Ovary (tissue), 9 donors: Measurements from ENCODE around the gene ING1. TPM values are rescaled to one million over a fixed set of nuclear protein-coding genes. Genes with fewer than 3 reads are reported as not detected.

Source experiments
- DNase-seq, 5 donors: peaks; one replicate each; pipeline ENCODE4 v3.0.0-alpha.2; 2019 to 2020
- H3K27ac ChIP-seq, 2 donors: fragments of 200-600 bp; one replicate each; pipeline versions ENCODE4 v1.5.1 to v1.8.0; 2019 to 2022
- H3K27me3 ChIP-seq: fragments of 200-600 bp; one replicate; pipeline ENCODE4 v1.8.0; 2022
- H3K36me3 ChIP-seq: fragments of 200-600 bp; sonication (generic); one replicate; pipeline ENCODE4 v1.5.1; 2019
- H3K4me1 ChIP-seq: one replicate; pipeline ENCODE4 v1.8.1; 2013; ENCODE audit warnings: mild to moderate bottlenecking, moderate library complexity; ENCODE audit not compliant: insufficient read depth
- H3K4me3 ChIP-seq: fragments of 200-600 bp; sonication (generic); one replicate; pipeline ENCODE4 v1.5.1; 2017
- H3K9me3 ChIP-seq, 2 donors: fragments of 200-600 bp in 1 of 2; sonication (generic) in 1 of 2; one replicate each; pipeline versions ENCODE4 v1.5.1 to v1.8.1; 2013 to 2019; ENCODE audit warnings: mild to moderate bottlenecking in 1 of 2, moderate library complexity in 1 of 2
- CTCF ChIP-seq, 3 donors: fragments of 450-650 bp in 2 of 3; fragments of 200-600 bp in 1 of 3; IDR thresholded peaks; one replicate each; pipeline versions ENCODE4 v1.5.1 to v1.8.0; 2016 to 2022; ENCODE audit warnings: antibody characterized with exemption in 3 of 3, mild to moderate bottlenecking in 1 of 3
- EP300 ChIP-seq: sonication (generic); formaldehyde crosslinking; IDR thresholded peaks from one replicate; pipeline ENCODE4 v1.6.1; 2017; ENCODE audit warnings: antibody characterized with exemption
- POLR2A ChIP-seq: fragments of 450-650 bp; IDR thresholded peaks from one replicate; pipeline ENCODE4 v1.6.1; 2017; ENCODE audit warnings: antibody characterized with exemption, mild to moderate bottlenecking, moderate library complexity
- WGBS, 3 donors: extraction: QIAGEN DNeasy Blood & Tissue Kit in 1 of 3; methylation state at CpG; one replicate each; pipeline versions ENCODE4 v1.1.5 to v1.1.7; 2013 to 2017; 5-methylcytosine and 5-hydroxymethylcytosine counted together
- intact Hi-C, 4 donors: fragments of 100-400 bp; cut with DNase I; formaldehyde crosslinking; loops; one replicate each; pipeline versions ENCODE4 v1.11.0 to v1.15.1; 2022 to 2023
- polyA plus RNA-seq, 2 donors: library from polyadenylated mRNA; stranded (reverse); fragments of 200-250 nt in 1 of 2; fragments of 350-450 nt in 1 of 2; fragmentation: Illumina TruSeq in 1 of 2; extraction: RNeasy Lipid Tissue Mini Kit (QIAGEN cat#74804) in 1 of 2; gene quantifications; one replicate each; pipeline ENCODE4 v1.2.3, GENCODE V29; 2013 to 2014
- total RNA-seq, 7 donors: library from RNA; depleted of rRNA in 2 of 7; stranded (reverse); fragments of >200 nt in 2 of 7; fragmentation: NEBNext Ultra II Directional in 3 of 7; extraction: Animal tissue kit (Norgen Biotek cat#: 25700) in 3 of 7; gene quantifications; one replicate each; pipeline versions ENCODE4 v1.1.0 to v1.2.4, GENCODE V29; 2016 to 2023
- donor health status: DM: no; HTN: no; CAD: no; lungs with moderate emphysema.
- donor health status: DM: no; HTN: no; CAD: no.
- donor health status: Bipolar disorder and iron deficiency.
- donor health status: DM: yes; HTN: yes; CAD: no.
- donor health status: DM: no; HTN: no; CAD: no.
- donor health status: DM: yes; HTN: yes; CAD: no.

ING1 gene
- total and polyA plus RNA-seq, 9 donors, result 11.2 to 34.5 (median 19.1) TPM

- H3K27me3 ChIP-seq, result no peaks in the 10 kb centered on the region
- no peak for TF ChIP-seq CTCF (IDR thresholded peaks at IDR 0.05)
- TF ChIP-seq POLR2A, result no peak
- TF ChIP-seq EP300, result no peak
- intact Hi-C loops, result loop anchor here in 2 of 4 donors (10.0 kb wide), 2 partner anchors 61 to 71 kb away; no protein-coding TSS in a partner anchor
- H3K36me3 ChIP-seq, result no peaks in the 10 kb centered on the region
- WGBS, 3 donors, result 5 to 6% (median 5%) methylated on average over 12 of the region's 12 CpGs
- H3K27ac ChIP-seq, result peak overlapping the region in 1 of 2 donors; percentile 55
- no peak for DNase-seq
- H3K4me1 ChIP-seq, result peaks cover 10% of the 10 kb centered on the region
- no peaks in the 10 kb centered on the region for H3K9me3 ChIP-seq
- H3K4me3 ChIP-seq, result peak overlapping the region; percentile 74
Measured at GRCh38 chr13:110705356-110705825, 8.1 kb upstream of the ING1 start.

- H3K27ac ChIP-seq, result peak within 1 kb of the TSS in 1 of 2 donors; percentile 55
- peak within 1 kb of the TSS; percentile 74 for H3K4me3 ChIP-seq
- peak; percentile 92 to 96 (median 94) for DNase-seq
- WGBS, 3 donors, result 0 to 1% (median 0%) methylated on average over 52 to 80 of the region's 80 CpGs
- H3K4me1 ChIP-seq, result peaks cover 10% of the 10 kb centered on the region
- H3K9me3 ChIP-seq, result no peaks in the 10 kb centered on the region
- TF ChIP-seq POLR2A (peak; percentile 38), EP300 (no peak), CTCF (IDR thresholded peaks at IDR 0.05) (peak in 1 of 3 donors; percentile 41)
- no peaks in the 10 kb centered on the region for H3K36me3 ChIP-seq
- H3K27me3 ChIP-seq, result no peaks in the 10 kb centered on the region
- intact Hi-C loops, result loop anchor here in 2 of 4 donors (10.0 kb wide), 2 partner anchors 61 to 71 kb away; no protein-coding TSS in a partner anchor
Measured at GRCh38 chr13:110705826-110706569, 7.5 kb upstream of the ING1 start, which contains the start of gene CARS2. TSS of gene CARS2 (minus strand) at chr13:110706116. CDS start at chr13:110706093, 23 bp downstream.

GRCh38 chr13:110706570-110707372 is 6.7 kb upstream of the ING1 start:
- TF ChIP-seq CTCF (IDR thresholded peaks at IDR 0.05) (no peak), EP300 (no peak), POLR2A (no peak)
- Histone ChIP-seq H3K27ac (peak overlapping the region in 1 of 2 donors; percentile 32), H3K4me3 (peak overlapping the region; percentile 74), H3K27me3 (no peaks in the 10 kb centered on the region), H3K4me1 (peaks cover 12% of the 10 kb centered on the region), H3K36me3 (no peaks in the 10 kb centered on the region), H3K9me3 (no peaks in the 10 kb centered on the region)
- peak in 1 of 5 donors; percentile 24 for DNase-seq
- 49 to 58% (median 52%) methylated on average over 8 of the region's 8 CpGs for WGBS, 3 donors
- intact Hi-C loops, result loop anchor here in 2 of 4 donors (10.0 kb wide), 2 partner anchors 62 to 72 kb away; no protein-coding TSS in a partner anchor
